HCT116 (cell line): ENCODE results near the gene XG.

Experiments used
- EZH2 ChIP-seq: fragments of 200-600 bp; sonication (generic); IDR thresholded peaks from 2 replicates; pipeline ENCODE4 v1.6.1; 2017; ENCODE audit warnings: antibody characterized with exemption, mixed run types
- TF ChIP-seq, protein P1 (sequence below): IDR thresholded peaks from 2 replicates; pipeline ENCODE4 v1.6.1; 2012; ENCODE audit warnings: low read depth
- TF ChIP-seq, protein P2 (sequence below): IDR thresholded peaks from 2 replicates; pipeline ENCODE4 v1.6.1; 2012
- TF ChIP-seq, protein P3 (sequence below), 3 experiments: fragments of 200-600 bp in 1 of 3; sonication (generic) in 1 of 3; IDR thresholded peaks in 2 of 3; conservative IDR thresholded peaks in 1 of 3; 2 replicates each; pipeline ENCODE4 v1.5.1; 2012 to 2017; ENCODE audit warnings: low read depth in 2 of 3, low read length in 2 of 3, antibody characterized with exemption in 1 of 3, borderline replicate concordance in 1 of 3, control low read depth in 1 of 3, mild to moderate bottlenecking in 1 of 3, mixed read lengths in 1 of 3, mixed run types in 1 of 3, moderate library complexity in 1 of 3; ENCODE audit not compliant: insufficient read depth in 1 of 3

DNA sequence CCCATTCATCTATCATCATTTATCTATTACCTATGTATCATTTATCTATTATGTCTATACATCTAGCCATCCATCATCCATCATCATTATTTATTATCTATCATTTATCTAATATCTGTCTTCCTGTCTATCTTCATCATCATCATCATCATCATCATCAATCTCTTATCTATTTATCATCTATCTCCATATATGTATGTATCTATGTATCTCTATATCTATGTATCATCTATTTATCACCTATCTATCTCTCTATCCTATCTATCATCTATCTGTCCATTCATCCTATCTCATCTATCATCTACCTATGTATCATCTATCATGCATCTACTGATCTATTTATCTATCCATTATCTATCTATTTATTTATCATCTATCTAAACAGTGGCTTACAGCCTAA lies 73.0 kb downstream of the XG start:
- TF ChIP-seq EZH2, result no peak
- TF ChIP-seq, protein P1, sequence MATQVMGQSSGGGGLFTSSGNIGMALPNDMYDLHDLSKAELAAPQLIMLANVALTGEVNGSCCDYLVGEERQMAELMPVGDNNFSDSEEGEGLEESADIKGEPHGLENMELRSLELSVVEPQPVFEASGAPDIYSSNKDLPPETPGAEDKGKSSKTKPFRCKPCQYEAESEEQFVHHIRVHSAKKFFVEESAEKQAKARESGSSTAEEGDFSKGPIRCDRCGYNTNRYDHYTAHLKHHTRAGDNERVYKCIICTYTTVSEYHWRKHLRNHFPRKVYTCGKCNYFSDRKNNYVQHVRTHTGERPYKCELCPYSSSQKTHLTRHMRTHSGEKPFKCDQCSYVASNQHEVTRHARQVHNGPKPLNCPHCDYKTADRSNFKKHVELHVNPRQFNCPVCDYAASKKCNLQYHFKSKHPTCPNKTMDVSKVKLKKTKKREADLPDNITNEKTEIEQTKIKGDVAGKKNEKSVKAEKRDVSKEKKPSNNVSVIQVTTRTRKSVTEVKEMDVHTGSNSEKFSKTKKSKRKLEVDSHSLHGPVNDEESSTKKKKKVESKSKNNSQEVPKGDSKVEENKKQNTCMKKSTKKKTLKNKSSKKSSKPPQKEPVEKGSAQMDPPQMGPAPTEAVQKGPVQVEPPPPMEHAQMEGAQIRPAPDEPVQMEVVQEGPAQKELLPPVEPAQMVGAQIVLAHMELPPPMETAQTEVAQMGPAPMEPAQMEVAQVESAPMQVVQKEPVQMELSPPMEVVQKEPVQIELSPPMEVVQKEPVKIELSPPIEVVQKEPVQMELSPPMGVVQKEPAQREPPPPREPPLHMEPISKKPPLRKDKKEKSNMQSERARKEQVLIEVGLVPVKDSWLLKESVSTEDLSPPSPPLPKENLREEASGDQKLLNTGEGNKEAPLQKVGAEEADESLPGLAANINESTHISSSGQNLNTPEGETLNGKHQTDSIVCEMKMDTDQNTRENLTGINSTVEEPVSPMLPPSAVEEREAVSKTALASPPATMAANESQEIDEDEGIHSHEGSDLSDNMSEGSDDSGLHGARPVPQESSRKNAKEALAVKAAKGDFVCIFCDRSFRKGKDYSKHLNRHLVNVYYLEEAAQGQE, result no peak
- TF ChIP-seq, protein P2, sequence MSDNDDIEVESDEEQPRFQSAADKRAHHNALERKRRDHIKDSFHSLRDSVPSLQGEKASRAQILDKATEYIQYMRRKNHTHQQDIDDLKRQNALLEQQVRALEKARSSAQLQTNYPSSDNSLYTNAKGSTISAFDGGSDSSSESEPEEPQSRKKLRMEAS, result no peak
- TF ChIP-seq, protein P3, sequence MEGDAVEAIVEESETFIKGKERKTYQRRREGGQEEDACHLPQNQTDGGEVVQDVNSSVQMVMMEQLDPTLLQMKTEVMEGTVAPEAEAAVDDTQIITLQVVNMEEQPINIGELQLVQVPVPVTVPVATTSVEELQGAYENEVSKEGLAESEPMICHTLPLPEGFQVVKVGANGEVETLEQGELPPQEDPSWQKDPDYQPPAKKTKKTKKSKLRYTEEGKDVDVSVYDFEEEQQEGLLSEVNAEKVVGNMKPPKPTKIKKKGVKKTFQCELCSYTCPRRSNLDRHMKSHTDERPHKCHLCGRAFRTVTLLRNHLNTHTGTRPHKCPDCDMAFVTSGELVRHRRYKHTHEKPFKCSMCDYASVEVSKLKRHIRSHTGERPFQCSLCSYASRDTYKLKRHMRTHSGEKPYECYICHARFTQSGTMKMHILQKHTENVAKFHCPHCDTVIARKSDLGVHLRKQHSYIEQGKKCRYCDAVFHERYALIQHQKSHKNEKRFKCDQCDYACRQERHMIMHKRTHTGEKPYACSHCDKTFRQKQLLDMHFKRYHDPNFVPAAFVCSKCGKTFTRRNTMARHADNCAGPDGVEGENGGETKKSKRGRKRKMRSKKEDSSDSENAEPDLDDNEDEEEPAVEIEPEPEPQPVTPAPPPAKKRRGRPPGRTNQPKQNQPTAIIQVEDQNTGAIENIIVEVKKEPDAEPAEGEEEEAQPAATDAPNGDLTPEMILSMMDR (IDR thresholded peaks at IDR 0.05 in 2 of 3, conservative IDR thresholded peaks at IDR 0.05 in 1 of 3; ENCODE audit: borderline replicate concordance in 1 of 3, insufficient read depth in 1 of 3, low read depth in 2 of 3, low read length in 2 of 3), result no peak
